Natural killer cell (primary cell): ENCODE data around the gene LRRC39. TPM values are rescaled to one million over a fixed set of nuclear protein-coding genes. Genes with fewer than 3 reads are reported as not detected.

Experiments used
- ATAC-seq, 3 donors: fragments of 150-1000 bp in 2 of 3; fragments of 200-7000 bp in 1 of 3; cut with Tn5 transposase; 1 replicate in 1 of 3; 2 replicates in 2 of 3; pipeline ENCODE4 v1.10.0; 2021; ENCODE audit warnings: mild to moderate bottlenecking in 2 of 3, moderate library complexity in 2 of 3
- DNase-seq, 2 donors: peaks; one replicate each; pipeline versions ENCODE4 v3.0.0 to v3.0.0-alpha.2; 2013 to 2021; ENCODE audit warnings: mixed read lengths in 1 of 2
- H3K27ac ChIP-seq: one replicate; pipeline ENCODE4 v1.5.1; 2013; ENCODE audit warnings: mild to moderate bottlenecking, low read length
- H3K27me3 ChIP-seq: one replicate; pipeline ENCODE4 v1.6.1; 2013; ENCODE audit warnings: low read length; ENCODE audit not compliant: control insufficient read depth, insufficient read depth
- H3K36me3 ChIP-seq: one replicate; pipeline ENCODE4 v1.6.1; 2013; ENCODE audit warnings: low read length; ENCODE audit not compliant: control insufficient read depth, insufficient read depth
- H3K4me1 ChIP-seq: one replicate; pipeline ENCODE4 v1.6.1; 2013; ENCODE audit warnings: low read length; ENCODE audit not compliant: control insufficient read depth, insufficient read depth
- H3K4me3 ChIP-seq: one replicate; pipeline ENCODE4 v1.5.1; 2013; ENCODE audit warnings: low read length
- H3K9me3 ChIP-seq: one replicate; pipeline ENCODE4 v1.6.1; 2013; ENCODE audit warnings: low read length; ENCODE audit not compliant: control insufficient read depth, insufficient read depth
- H3K27ac Mint-ChIP-seq, 2 donors: one replicate each; pipeline ENCODE4 v1.8.0; 2022; ENCODE audit warnings: mild to moderate bottlenecking in 2 of 2, mixed read lengths in 2 of 2, moderate library complexity in 1 of 2
- H3K27me3 Mint-ChIP-seq, 2 donors: one replicate each; pipeline ENCODE4 v1.8.0; 2022; ENCODE audit warnings: low read depth in 2 of 2, mixed read lengths in 2 of 2
- H3K36me3 Mint-ChIP-seq: one replicate; pipeline ENCODE4 v1.8.0; 2022; ENCODE audit warnings: mixed read lengths
- H3K4me1 Mint-ChIP-seq, 2 donors: one replicate each; pipeline ENCODE4 v1.8.0; 2022; ENCODE audit warnings: mixed read lengths in 2 of 2
- H3K4me3 Mint-ChIP-seq: one replicate; pipeline ENCODE4 v1.8.0; 2022; ENCODE audit warnings: mild to moderate bottlenecking, moderate library complexity, mixed read lengths
- H3K9me3 Mint-ChIP-seq, 2 donors: one replicate each; pipeline ENCODE4 v1.8.0; 2022; ENCODE audit warnings: mixed read lengths in 2 of 2
- CTCF ChIP-seq: fragments of 200-600 bp; IDR thresholded peaks from one replicate; pipeline ENCODE4 v1.8.0; 2022; ENCODE audit warnings: antibody characterized with exemption
- WGBS: methylation state at CpG from one replicate; pipeline ENCODE4 v1.1.7; 2013; ENCODE audit warnings: missing lambda C conversion rate; ENCODE audit not compliant: insufficient coverage; 5-methylcytosine and 5-hydroxymethylcytosine counted together
- intact Hi-C: fragments of 100-400 bp; cut with micrococcal nuclease; formaldehyde crosslinking; loops from one replicate; pipeline ENCODE4 v1.14.2; 2022
- total RNA-seq, 4 donors: library from RNA; stranded (reverse); fragments of 120-200 nt in 1 of 4; gene quantifications; one replicate each; pipeline versions ENCODE4 v1.2.3 to v1.2.4, GENCODE V29; 2013 to 2022

LRRC39 gene
- total RNA-seq, 3 donors from 2014 or later (not counting 1 experiment from before 2014, with no cell fraction given) = 1.7 to 3.2 (median 3.1) TPM

GRCh38 chr1:100198596-100198995 lies 20.5 kb upstream of the LRRC39 start:
- peaks cover 27% of the 10 kb centered on the region for H3K36me3 Mint-ChIP-seq
- H3K27ac Mint-ChIP-seq = no peak overlapping the region
- no peaks in the 10 kb centered on the region for H3K4me1 Mint-ChIP-seq
- ATAC-seq (no peak), DNase-seq (no peak)
- no peaks in the 10 kb centered on the region for H3K27me3 ChIP-seq
- H3K27me3 Mint-ChIP-seq = no peaks in the 10 kb centered on the region
- WGBS = 100% methylated on average over 1 of the region's 1 CpG
- intact Hi-C loops = no loop called here
- no peaks in the 10 kb centered on the region for H3K9me3 ChIP-seq
- no peak overlapping the region for H3K4me3 Mint-ChIP-seq
- H3K36me3 ChIP-seq = peaks cover 29% of the 10 kb centered on the region
- no peak for TF ChIP-seq CTCF
- H3K4me1 ChIP-seq = no peaks in the 10 kb centered on the region
- H3K4me3 ChIP-seq = no peak overlapping the region
- H3K9me3 Mint-ChIP-seq = no peaks in the 10 kb centered on the region
- no peak overlapping the region for H3K27ac ChIP-seq

GRCh38 chr1:100188617-100189016 lies 10.6 kb upstream of the LRRC39 start:
- H3K27ac Mint-ChIP-seq = no peak overlapping the region
- Histone ChIP-seq H3K4me1 (no peaks in the 10 kb centered on the region), H3K4me3 (no peak overlapping the region), H3K36me3 (no peaks in the 10 kb centered on the region), H3K9me3 (no peaks in the 10 kb centered on the region), H3K27ac (no peak overlapping the region), H3K27me3 (no peaks in the 10 kb centered on the region)
- WGBS = 88% methylated on average over 3 of the region's 3 CpGs
- H3K4me3 Mint-ChIP-seq = no peak overlapping the region
- no peak for TF ChIP-seq CTCF
- no peaks in the 10 kb centered on the region for H3K4me1 Mint-ChIP-seq
- H3K9me3 Mint-ChIP-seq = no peaks in the 10 kb centered on the region
- ATAC-seq (no peak), DNase-seq (no peak)
- intact Hi-C loops = no loop called here
- H3K36me3 Mint-ChIP-seq = peaks cover 7% of the 10 kb centered on the region
- H3K27me3 Mint-ChIP-seq = no peaks in the 10 kb centered on the region

- H3K9me3 Mint-ChIP-seq = no peaks in the 10 kb centered on the region
- DNase-seq = no peak
- no peak overlapping the region for H3K4me3 Mint-ChIP-seq
- intact Hi-C loops = no loop called here
- Histone ChIP-seq H3K27ac (no peak overlapping the region), H3K4me1 (no peaks in the 10 kb centered on the region), H3K27me3 (no peaks in the 10 kb centered on the region), H3K9me3 (no peaks in the 10 kb centered on the region), H3K36me3 (no peaks in the 10 kb centered on the region), H3K4me3 (no peak overlapping the region)
- WGBS = 96% methylated on average over 3 of the region's 3 CpGs
- TF ChIP-seq CTCF = no peak
- no peak overlapping the region for H3K27ac Mint-ChIP-seq
- no peaks in the 10 kb centered on the region for H3K27me3 Mint-ChIP-seq
- no peaks in the 10 kb centered on the region for H3K4me1 Mint-ChIP-seq
- H3K36me3 Mint-ChIP-seq = peaks cover 7% of the 10 kb centered on the region
- ATAC-seq = no peak
Observed at GRCh38 chr1:100187912-100188311, 9.9 kb upstream of the LRRC39 start.

GRCh38 chr1:100184536-100184935 lies 6.5 kb upstream of the LRRC39 start:
- H3K4me3 ChIP-seq = no peak overlapping the region
- H3K27ac ChIP-seq = no peak overlapping the region
- no peaks in the 10 kb centered on the region for H3K27me3 ChIP-seq

More at GRCh38 chr1:100184536-100184935, 6.5 kb upstream of the LRRC39 start:
- no peaks in the 10 kb centered on the region for H3K9me3 Mint-ChIP-seq
- no peak overlapping the region for H3K4me3 Mint-ChIP-seq
- DNase-seq (no peak), ATAC-seq (no peak)
- no peaks in the 10 kb centered on the region for H3K4me1 Mint-ChIP-seq
- no peaks in the 10 kb centered on the region for H3K36me3 Mint-ChIP-seq
- no peaks in the 10 kb centered on the region for H3K36me3 ChIP-seq
- H3K27me3 Mint-ChIP-seq = no peaks in the 10 kb centered on the region
- TF ChIP-seq CTCF = no peak
- intact Hi-C loops = no loop called here
- 9% methylated on average over 1 of the region's 1 CpG for WGBS
- no peaks in the 10 kb centered on the region for H3K4me1 ChIP-seq
- H3K27ac Mint-ChIP-seq = no peak overlapping the region
- no peaks in the 10 kb centered on the region for H3K9me3 ChIP-seq
